ENCODE measurements around the gene DUSP5.
A peak's percentile ranks its signal among the peaks of the same experiment; 100 is the strongest.
"Not testable (repeated sequence)": the region's sequence is repeated elsewhere in the genome, so short reads cannot be mapped to it uniquely, and the experiment has no call there.

Gene DUSP5

GRCh38 chr10:110523736-110524135 lies 26.0 kb downstream of the DUSP5 start:
- DNase-seq: no peak

GRCh38 chr10:110524179-110524858 lies 26.6 kb downstream of the DUSP5 start:
- no peak for DNase-seq

DNA sequence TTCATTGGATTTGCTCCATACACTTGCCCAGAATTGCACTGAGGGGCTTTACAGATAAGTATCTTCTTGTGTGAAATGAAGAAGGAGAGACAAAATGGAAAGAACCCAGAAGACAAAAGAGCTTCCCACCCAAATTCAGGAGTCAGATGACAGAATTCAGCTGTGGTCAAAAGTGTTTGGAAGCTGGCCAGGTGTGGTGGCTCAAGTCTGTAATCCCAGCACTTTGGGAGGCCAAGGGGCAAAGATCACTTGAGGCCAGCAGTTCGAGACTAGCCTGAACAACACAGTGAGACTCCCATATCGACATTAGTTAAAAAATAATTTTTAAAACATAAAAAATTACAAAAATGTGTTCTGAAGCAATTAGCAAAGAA lies 27.1 kb downstream of the DUSP5 start:
- DNase-seq: no peak

GRCh38 chr10:110525349-110526260 lies 27.9 kb downstream of the DUSP5 start:
- no peak for DNase-seq

GRCh38 chr10:110527731-110528171 lies 30.0 kb downstream of the DUSP5 start:
- no peak for DNase-seq

DNA sequence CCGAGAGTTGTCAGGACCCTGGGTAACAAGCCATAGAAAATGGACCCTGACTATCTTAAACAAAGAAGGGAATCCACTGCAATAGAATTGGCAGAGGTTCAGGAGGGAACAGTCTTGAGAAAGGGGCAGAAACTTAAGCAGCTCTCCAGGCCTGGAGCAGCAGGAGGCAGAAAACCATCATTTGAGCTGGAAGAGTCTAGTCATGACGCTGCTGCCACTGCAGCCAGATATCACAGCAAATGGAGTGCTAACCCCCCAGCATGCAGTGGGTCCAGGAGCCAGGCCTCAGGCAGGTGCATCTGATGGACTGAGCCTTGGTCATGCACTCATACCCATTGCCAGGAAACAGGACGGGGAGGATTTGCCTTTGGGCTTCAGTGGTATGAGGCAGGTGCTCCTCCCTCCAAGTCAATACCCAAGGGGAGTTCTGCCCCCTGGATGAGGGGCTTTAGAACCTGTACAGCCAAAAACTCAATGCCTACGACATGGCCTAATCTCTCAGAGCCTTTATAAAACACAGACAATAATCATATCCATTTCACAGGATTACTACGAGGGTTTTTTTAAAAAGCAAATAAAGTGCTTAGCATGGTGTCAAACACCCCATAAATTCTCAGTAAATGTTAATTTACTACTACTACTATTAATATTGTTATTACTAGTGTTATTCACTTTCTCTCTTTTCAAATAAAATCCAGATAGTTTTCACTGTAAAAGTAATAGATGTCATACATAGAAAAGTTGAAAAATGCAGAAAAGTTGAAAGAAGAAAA lies 30.7 kb downstream of the DUSP5 start:
- DNase-seq: no peak

GRCh38 chr10:110528997-110529524 lies 31.4 kb downstream of the DUSP5 start:
- DNase-seq: not testable (repeated sequence)

GRCh38 chr10:110529596-110530011 lies 31.9 kb downstream of the DUSP5 start:
- no peak for DNase-seq

- no peak for DNase-seq
Measured at GRCh38 chr10:110530131-110530831, 32.6 kb downstream of the DUSP5 start.

- no peak for DNase-seq
Measured at GRCh38 chr10:110531687-110532086, 34.0 kb downstream of the DUSP5 start.

DNA sequence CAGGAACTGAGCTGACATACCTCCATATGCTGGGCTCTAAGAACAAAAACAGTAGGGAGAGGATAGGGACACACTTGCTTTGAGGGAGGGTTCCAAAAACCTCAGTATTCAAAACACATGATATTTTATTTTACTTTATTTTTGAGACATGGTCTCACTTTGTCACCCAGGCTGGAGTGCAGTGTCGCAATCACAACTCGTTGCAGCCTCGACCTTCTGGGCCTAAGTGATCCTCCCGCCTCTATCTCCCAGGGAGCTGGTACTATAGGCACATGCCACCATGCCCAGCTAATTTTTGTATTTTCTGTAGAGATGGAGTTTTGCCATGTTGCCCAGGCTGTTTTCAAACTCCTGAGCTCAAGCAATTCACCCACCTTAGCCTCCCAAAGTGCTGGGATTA lies 34.9 kb downstream of the DUSP5 start:
- not testable (repeated sequence) for DNase-seq

DNA sequence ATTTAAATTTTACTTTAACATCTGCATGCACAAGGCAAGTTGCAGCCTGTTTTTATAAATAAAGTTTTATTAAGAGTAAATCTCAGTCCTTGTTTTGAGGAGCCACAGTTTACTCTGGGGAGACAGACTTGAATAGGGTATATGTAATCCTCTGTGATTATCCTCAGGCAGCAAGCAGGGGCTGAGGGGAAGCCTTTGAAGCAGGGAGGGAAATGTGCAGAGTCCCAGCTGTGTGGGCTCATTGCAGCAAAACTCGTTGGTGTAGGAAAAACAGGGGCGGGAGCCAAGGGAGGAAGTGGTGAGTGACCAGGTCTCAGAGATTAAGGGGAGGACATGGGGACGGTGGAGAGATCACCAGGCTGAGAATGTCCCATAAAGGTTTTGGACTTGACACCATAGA lies 35.4 kb downstream of the DUSP5 start:
- no peak for DNase-seq

GRCh38 chr10:110534571-110534970 lies 36.9 kb downstream of the DUSP5 start:
- no peak for DNase-seq

- DNase-seq: peak; percentile 19
Measured at GRCh38 chr10:110535958-110536891, 38.5 kb downstream of the DUSP5 start.

DNA sequence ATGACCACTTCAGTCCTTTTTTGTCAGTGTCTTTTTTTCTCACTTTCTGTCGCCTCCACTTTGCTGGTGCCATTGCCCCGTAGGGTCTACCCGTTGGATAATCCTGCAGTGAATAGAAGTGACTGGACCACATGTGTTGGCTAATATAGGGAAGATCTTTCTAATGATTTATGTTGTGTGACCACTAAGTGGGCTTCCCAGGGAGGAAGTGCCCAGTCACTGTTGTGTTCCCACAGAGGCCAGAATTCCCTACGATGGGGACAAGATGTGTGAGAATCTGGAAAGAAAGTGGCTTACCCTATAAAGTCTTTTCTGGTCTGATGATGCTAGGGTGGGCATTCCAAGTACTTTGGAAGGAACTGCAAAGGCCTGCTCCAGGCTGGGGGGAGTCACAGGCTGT lies 41.4 kb downstream of the DUSP5 start:
- no peak for DNase-seq

DNA sequence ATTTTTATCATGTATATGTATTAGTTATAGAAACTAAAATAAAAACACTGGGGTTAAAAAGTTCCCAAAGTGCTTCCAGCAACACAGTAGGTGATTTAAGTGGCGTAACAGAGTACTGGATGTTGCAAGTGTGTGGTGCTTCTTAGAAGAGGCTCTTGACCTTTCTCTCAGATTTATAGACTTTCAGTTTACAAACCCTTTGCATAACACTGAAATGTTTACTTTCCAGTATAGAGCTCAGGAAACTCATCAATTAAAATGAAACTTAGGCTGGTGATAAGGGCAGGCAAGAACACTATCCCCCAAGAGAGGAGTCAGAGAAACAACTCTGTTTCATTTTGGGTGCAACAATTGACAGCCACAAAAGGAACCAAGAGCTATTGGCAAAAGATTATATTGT lies 42.3 kb downstream of the DUSP5 start:
- DNase-seq: peak; percentile 29

GRCh38 chr10:110544958-110545537 lies 47.3 kb downstream of the DUSP5 start:
- DNase-seq: no peak

- DNase-seq: no peak
Measured at GRCh38 chr10:110546077-110546476, 48.4 kb downstream of the DUSP5 start.

DNA sequence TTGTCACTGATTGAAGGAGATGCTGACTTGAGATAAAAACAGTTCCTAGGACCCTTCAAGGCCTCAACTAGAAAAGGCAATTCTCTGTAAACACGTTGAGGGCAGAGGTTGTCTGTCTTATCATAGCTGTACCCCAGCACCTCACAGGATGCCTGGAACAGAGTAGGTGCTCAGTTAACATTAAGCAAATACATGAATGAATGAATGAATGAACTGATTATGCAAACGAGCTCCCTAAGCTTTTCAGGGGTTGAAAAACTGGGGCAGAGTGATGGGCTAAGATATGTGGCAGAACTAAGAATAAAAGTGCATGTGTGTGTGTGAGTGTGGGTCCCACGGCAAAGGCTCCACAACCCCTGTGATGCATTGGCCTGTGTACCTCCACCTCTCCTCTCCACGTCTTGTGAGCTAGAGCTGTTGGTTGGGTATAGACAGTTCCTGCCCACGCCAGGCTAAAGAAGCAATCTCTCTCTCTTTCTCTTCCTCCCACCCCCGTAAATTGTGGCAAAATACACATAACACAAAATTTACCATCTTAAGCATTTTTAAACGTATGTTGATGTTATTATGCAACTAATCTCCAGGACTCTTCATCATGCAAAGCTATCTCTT lies 48.9 kb downstream of the DUSP5 start:
- DNase-seq: no peak

DNA sequence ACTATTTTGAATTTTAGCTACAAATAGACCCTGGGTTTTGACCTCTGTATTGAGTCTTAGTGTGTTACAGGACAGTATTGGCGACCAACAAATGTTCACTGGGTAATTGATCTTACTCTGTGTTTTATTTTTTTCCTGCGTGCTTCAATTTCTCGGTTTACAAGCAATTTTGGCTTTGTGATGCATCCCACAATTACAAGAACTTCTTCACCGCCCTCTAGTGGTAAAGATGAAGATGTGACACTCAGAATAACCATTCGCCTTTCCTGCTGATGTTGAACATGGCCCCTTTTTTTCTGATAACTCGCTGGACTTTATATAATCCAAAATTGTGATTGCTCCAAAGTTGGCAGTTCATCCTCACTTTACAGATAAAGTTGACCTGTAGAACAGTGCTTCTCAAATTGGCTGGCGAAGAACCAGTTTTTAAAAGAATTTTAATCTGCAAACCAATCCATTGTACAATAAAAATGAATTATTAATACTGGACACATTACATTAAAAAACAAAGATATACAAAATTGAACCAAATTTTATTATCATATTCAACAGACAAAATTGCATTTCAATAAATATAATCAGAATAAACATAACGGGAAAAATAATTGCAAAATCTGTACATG lies 49.5 kb downstream of the DUSP5 start:
- peak; percentile 26 for DNase-seq

Measured in DMS153 (cell line).